Activated CD4-positive, alpha-beta memory T cell treated with anti-CD3 and anti-CD28 coated beads, Interleukin-2, amount 10 ng/mL, durations not matched to agents 7 days and 5 days (primary cell): ENCODE results near the gene RHOG. TPM values are rescaled to one million over a fixed set of nuclear protein-coding genes. Genes with fewer than 3 reads are reported as not detected.
"Not testable (repeated sequence)": the region's sequence is repeated elsewhere in the genome, so short reads cannot be mapped to it uniquely, and the experiment has no call there.

Source experiments
- CTCF ChIA-PET: fragments of 350-600 bp; sonication (Branson Sonifier 250); formaldehyde crosslinking; loops from one replicate; lab custom pipeline; 2021; ENCODE audit warnings: antibody characterized with exemption, inconsistent platforms; lab: Charles Lee
- POLR2A ChIA-PET: fragments of 350-600 bp; sonication (Branson Sonifier 250); formaldehyde crosslinking; loops from one replicate; lab custom pipeline; 2021; ENCODE audit warnings: antibody characterized with exemption; lab: Charles Lee
- DNase-seq: peaks from one replicate; pipeline ENCODE4 v3.0.0-alpha.2; 2020
- H3K27ac Mint-ChIP-seq: one replicate; pipeline ENCODE4 v1.8.0; 2021; ENCODE audit warnings: mild to moderate bottlenecking, mixed read lengths
- H3K27me3 Mint-ChIP-seq: one replicate; pipeline ENCODE4 v1.8.0; 2021; ENCODE audit warnings: mixed read lengths
- H3K36me3 Mint-ChIP-seq: one replicate; pipeline ENCODE4 v1.8.0; 2021; ENCODE audit warnings: low read depth, mixed read lengths
- H3K4me1 Mint-ChIP-seq: one replicate; pipeline ENCODE4 v1.8.0; 2021; ENCODE audit warnings: mixed read lengths
- H3K4me3 Mint-ChIP-seq: one replicate; pipeline ENCODE4 v1.8.0; 2021; ENCODE audit warnings: mild to moderate bottlenecking, mixed read lengths
- H3K9me3 Mint-ChIP-seq: one replicate; pipeline ENCODE4 v1.8.0; 2021; ENCODE audit warnings: mixed read lengths
- total RNA-seq, 2 experiments: library from RNA; stranded (reverse); gene quantifications; one replicate each; pipeline ENCODE4 v1.2.3, GENCODE V29; 2021

The RHOG gene
- total RNA-seq, 2 experiments from 2014 or later = 192 to 201 TPM

- peaks cover 3% of the 10 kb centered on the region for H3K36me3 Mint-ChIP-seq
- no peak overlapping the region for H3K4me3 Mint-ChIP-seq
- no peaks in the 10 kb centered on the region for H3K27me3 Mint-ChIP-seq
- H3K4me1 Mint-ChIP-seq = peaks cover 26% of the 10 kb centered on the region
- ChIA-PET CTCF (interaction anchor here (2.8 kb wide), 1 partner anchor 269 kb away, joined by 9 read pairs; no protein-coding TSS in a partner anchor), POLR2A (interaction anchor here (1.4 kb wide), 1 partner anchor 37 kb away, joined by 4 read pairs; the partner anchor contains the start of gene RHOG)
- no peak overlapping the region for H3K27ac Mint-ChIP-seq
- DNase-seq = no peak
- H3K9me3 Mint-ChIP-seq = no peaks in the 10 kb centered on the region
Measured at GRCh38 chr11:3803726-3804495, 36.8 kb downstream of the RHOG start.

DNA sequence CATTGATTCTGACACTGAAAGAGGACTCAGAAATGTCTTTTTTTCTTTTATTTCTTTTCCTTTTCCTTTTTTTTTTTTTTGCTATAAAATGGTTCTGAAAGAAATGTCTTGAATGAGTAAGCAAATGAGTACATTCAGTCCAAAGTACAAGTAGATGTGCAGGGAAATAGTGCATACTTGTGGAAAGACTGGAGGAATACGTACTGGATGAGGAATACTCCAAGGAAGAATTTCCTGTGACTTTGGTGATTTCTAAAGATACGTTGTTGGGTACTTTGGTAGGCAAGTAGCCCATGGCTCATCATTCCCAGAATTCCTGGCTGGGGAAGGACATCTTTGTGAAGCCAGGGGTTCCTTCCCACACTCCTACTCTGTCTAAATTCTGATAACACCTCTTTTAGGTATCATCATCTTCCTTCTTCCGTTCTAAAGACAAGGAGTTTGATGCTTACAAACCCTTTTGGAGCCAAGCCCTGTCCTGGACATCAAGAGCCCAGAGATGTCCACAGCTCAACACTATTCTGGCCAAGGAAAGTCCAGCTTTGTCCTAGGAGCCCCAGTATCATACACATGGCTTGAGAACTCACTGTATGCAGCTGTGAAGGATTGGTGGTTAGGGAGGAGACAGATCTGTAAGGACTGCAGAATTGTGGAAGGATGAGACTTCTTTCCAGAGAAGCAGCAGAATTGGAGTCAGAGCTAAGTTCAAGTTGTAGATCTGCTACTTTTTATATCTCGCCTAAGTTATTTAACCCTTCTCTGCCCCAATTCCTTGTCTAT is 38.6 kb downstream of the RHOG start:
- H3K27ac Mint-ChIP-seq = no peak overlapping the region

DNA sequence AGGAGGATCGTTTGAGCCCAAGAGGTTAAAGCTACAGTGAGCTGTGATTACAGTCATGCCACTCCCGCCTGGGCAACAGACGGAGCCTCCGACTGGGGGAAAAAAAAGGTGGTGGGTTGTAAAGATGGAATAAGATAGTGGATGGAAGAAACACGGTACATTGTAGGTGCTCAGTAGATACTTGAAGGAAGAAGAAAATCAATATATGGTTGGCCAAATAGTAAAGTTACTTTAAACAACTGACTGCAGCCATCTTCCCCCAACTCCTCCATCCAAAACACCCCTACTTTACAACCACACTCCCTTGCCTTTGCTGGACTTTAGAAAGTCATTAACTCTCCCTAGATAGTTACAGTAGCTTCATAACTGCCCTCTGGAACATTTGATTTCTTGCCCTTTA is 40.9 kb downstream of the RHOG start:
- no peaks in the 10 kb centered on the region for H3K9me3 Mint-ChIP-seq
- no peak overlapping the region for H3K4me3 Mint-ChIP-seq
- H3K4me1 Mint-ChIP-seq = peaks cover 40% of the 10 kb centered on the region
- no peak overlapping the region for H3K27ac Mint-ChIP-seq
- DNase-seq = no peak
- ChIA-PET POLR2A (interaction anchor here (1.1 to 2.4 kb wide), 2 partner anchors 35 to 118 kb away, joined by 3 to 10 read pairs; no protein-coding TSS in a partner anchor), CTCF (interaction anchor here (6.9 kb wide), 1 partner anchor 9 kb away, joined by 57 read pairs; the partner anchor contains the start of gene PGAP2)
- no peaks in the 10 kb centered on the region for H3K27me3 Mint-ChIP-seq
- H3K36me3 Mint-ChIP-seq = peaks cover 10% of the 10 kb centered on the region

More for the DNA sequence above, 38.6 kb downstream of the RHOG start:
- Mint-ChIP-seq H3K4me3 (no peak overlapping the region), H3K9me3 (no peaks in the 10 kb centered on the region), H3K36me3 (peaks cover 3% of the 10 kb centered on the region), H3K27me3 (no peaks in the 10 kb centered on the region), H3K4me1 (peaks cover 23% of the 10 kb centered on the region)
- no peak for DNase-seq
- ChIA-PET CTCF (no interaction called here), POLR2A (no interaction called here)

GRCh38 chr11:3799143-3799542 is 41.6 kb downstream of the RHOG start:
- ChIA-PET POLR2A (interaction anchor here (1.1 to 4.2 kb wide), 5 partner anchors 9 to 117 kb away, joined by 3 to 34 read pairs (median 15); partner anchors contain the start of genes PGAP2, RHOG and STIM1), CTCF (interaction anchor here (0.9 to 6.9 kb wide), 3 partner anchors 9 to 88 kb away, joined by 4 to 57 read pairs (median 8); partner anchors contain the start of genes PGAP2 and STIM1)
- H3K36me3 Mint-ChIP-seq = peaks cover 17% of the 10 kb centered on the region
- no peak for DNase-seq
- H3K27ac Mint-ChIP-seq = peak overlapping the region; percentile 92
- H3K27me3 Mint-ChIP-seq = no peaks in the 10 kb centered on the region
- peaks cover 45% of the 10 kb centered on the region for H3K4me1 Mint-ChIP-seq
- H3K9me3 Mint-ChIP-seq = no peaks in the 10 kb centered on the region
- H3K4me3 Mint-ChIP-seq = peak overlapping the region; percentile 93

DNA sequence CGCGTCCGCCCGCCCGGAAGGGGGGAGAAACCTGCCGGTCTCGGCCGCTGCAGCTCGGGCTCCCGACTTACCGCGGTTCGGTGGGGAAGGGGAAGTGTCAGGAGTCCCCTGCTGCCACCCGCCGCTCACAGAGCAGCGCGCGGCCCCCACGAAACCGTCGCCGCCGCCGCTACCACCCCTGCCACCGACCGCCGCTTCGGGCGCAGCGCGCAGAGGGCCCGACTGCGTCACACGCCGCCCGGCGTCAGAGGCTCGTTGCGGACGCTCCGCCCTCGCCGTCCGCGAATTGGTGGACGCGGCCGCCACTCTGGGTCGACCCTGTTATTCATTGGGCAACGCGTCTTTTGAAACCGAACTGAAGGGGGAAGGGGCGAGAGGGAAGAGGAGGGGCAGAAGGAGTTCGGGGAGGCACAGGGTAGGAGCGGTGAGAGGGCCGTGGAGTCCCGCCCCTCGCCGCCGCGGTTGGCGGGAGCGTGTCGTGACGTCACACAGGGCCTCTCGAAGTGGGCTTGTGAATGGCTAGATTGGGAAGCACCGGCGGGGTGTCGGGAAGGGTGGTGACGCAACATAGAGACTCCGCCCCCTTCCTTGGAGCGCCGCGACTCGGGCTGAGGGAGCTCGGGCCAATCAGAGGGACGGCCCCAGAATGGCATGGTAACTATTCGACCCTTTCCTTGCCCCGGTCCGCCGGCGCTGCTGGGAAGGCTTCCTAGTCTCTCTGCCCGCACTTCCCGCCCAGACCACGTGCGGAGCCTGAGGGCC is 43.2 kb downstream of the RHOG start, which contains the start of gene NUP98:
NUP98 (minus strand) TSS at position 226 of the 762 bp plus-strand sequence. CDS start 15,437 bp downstream, outside the sequence.
- Mint-ChIP-seq H3K4me3 (peak within 1 kb of the TSS; percentile 93), H3K27me3 (no peaks in the 10 kb centered on the region), H3K27ac (peak within 1 kb of the TSS; percentile 92), H3K36me3 (peaks cover 25% of the 10 kb centered on the region), H3K4me1 (peaks cover 51% of the 10 kb centered on the region), H3K9me3 (no peaks in the 10 kb centered on the region)
- DNase-seq = peak; percentile 100
- ChIA-PET POLR2A (interaction anchor here (0.7 to 4.2 kb wide), 10 partner anchors 11 to 294 kb away, joined by 3 to 34 read pairs (median 8); partner anchors contain the start of genes PGAP2, RHOG and STIM1), CTCF (interaction anchor here (0.6 to 6.9 kb wide), 8 partner anchors 11 to 279 kb away, joined by 3 to 57 read pairs (median 6); partner anchors contain the start of genes PGAP2, RHOG and STIM1)

DNA sequence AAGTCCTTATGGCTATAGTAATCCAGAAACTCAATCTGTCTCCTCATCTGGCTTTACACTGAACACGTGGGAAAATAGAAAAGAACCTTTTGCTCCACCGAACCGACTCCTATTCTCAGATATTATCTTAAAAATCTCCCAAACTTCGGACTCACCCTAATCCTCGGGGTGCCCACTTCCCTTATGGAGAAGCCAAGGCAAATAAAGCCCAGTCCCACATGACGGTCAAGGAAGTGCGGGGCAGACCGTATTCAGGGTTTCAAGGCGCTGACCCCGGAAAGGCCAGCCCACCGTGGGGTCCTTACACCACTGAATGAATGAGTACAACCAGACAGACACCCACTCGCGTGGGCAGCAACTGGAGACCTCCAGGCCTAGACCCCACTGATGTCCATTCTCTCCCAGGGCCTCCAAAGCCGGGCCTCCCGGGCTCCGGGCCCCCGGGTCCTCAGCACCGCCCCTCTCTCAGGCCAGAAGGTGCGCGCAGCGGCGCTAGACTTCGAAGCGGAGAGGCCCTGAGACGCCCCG is 43.9 kb downstream of the RHOG start:
- CTCF ChIA-PET = interaction anchor here (0.9 to 6.9 kb wide), 6 partner anchors 12 to 58 kb away, joined by 3 to 57 read pairs (median 5); partner anchors contain the start of genes PGAP2 and STIM1
- H3K27me3 Mint-ChIP-seq = no peaks in the 10 kb centered on the region
- peaks cover 27% of the 10 kb centered on the region for H3K36me3 Mint-ChIP-seq
- peak overlapping the region; percentile 92 for H3K27ac Mint-ChIP-seq
- no peaks in the 10 kb centered on the region for H3K9me3 Mint-ChIP-seq
- H3K4me1 Mint-ChIP-seq = peaks cover 52% of the 10 kb centered on the region
- no peak for DNase-seq
- POLR2A ChIA-PET = interaction anchor here (1.0 to 4.2 kb wide), 8 partner anchors 9 to 295 kb away, joined by 3 to 34 read pairs (median 12); partner anchors contain the start of genes RHOG and STIM1
- peak overlapping the region; percentile 93 for H3K4me3 Mint-ChIP-seq

GRCh38 chr11:3796346-3796745 is 44.4 kb downstream of the RHOG start:
- DNase-seq = no peak
- Mint-ChIP-seq H3K9me3 (no peaks in the 10 kb centered on the region), H3K27ac (peak overlapping the region; percentile 92), H3K36me3 (peaks cover 27% of the 10 kb centered on the region), H3K27me3 (no peaks in the 10 kb centered on the region), H3K4me1 (peaks cover 52% of the 10 kb centered on the region), H3K4me3 (peak overlapping the region; percentile 93)
- POLR2A ChIA-PET = interaction anchor here (1.0 to 4.2 kb wide), 7 partner anchors 8 to 58 kb away, joined by 3 to 34 read pairs (median 8); partner anchors contain the start of genes PGAP2 and RHOG
- CTCF ChIA-PET = interaction anchor here (0.9 to 6.9 kb wide), 7 partner anchors 12 to 63 kb away, joined by 3 to 57 read pairs (median 4); partner anchors contain the start of genes PGAP2 and STIM1

DNA sequence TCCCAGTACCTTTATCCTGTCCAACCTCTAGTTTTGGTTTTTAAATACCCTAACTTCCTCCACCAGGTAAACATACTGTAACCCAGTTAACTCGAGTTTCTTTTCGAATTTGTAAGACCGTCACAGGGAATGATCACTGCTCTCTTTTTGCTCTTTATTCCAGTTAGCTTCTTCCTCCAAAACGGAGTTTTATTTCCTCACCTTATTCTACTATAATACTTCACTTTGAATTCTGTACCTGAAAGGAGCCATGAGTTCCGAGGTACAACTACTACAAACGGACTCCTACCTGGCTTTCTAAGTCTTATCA is 44.8 kb downstream of the RHOG start:
- CTCF ChIA-PET = interaction anchor here (0.9 to 6.9 kb wide), 7 partner anchors 11 to 64 kb away, joined by 3 to 57 read pairs (median 4); partner anchors contain the start of genes PGAP2 and STIM1
- no peak for DNase-seq
- H3K36me3 Mint-ChIP-seq = peaks cover 27% of the 10 kb centered on the region
- POLR2A ChIA-PET = interaction anchor here (1.0 to 4.2 kb wide), 7 partner anchors 8 to 59 kb away, joined by 3 to 34 read pairs (median 8); partner anchors contain the start of genes PGAP2 and RHOG
- H3K4me1 Mint-ChIP-seq = peaks cover 52% of the 10 kb centered on the region
- no peaks in the 10 kb centered on the region for H3K9me3 Mint-ChIP-seq
- peak overlapping the region; percentile 93 for H3K4me3 Mint-ChIP-seq
- peak overlapping the region; percentile 92 for H3K27ac Mint-ChIP-seq
- no peaks in the 10 kb centered on the region for H3K27me3 Mint-ChIP-seq

GRCh38 chr11:3795131-3796001 is 45.4 kb downstream of the RHOG start:
- no peak for DNase-seq
- Mint-ChIP-seq H3K9me3 (no peaks in the 10 kb centered on the region), H3K27me3 (no peaks in the 10 kb centered on the region), H3K36me3 (peaks cover 31% of the 10 kb centered on the region), H3K27ac (peak overlapping the region; percentile 92), H3K4me1 (peaks cover 58% of the 10 kb centered on the region), H3K4me3 (peak overlapping the region; percentile 93)
- POLR2A ChIA-PET = interaction anchor here (1.0 to 4.2 kb wide), 5 partner anchors 11 to 59 kb away, joined by 3 to 34 read pairs (median 10); partner anchors contain the start of genes PGAP2 and RHOG
- CTCF ChIA-PET = interaction anchor here (1.1 to 6.9 kb wide), 5 partner anchors 11 to 64 kb away, joined by 3 to 57 read pairs (median 6); partner anchors contain the start of genes PGAP2 and STIM1

GRCh38 chr11:3794387-3794786 is 46.4 kb downstream of the RHOG start:
- not testable (repeated sequence) for DNase-seq, H3K4me3 Mint-ChIP-seq, H3K9me3 Mint-ChIP-seq, H3K27ac Mint-ChIP-seq, H3K27me3 Mint-ChIP-seq
- CTCF ChIA-PET = interaction anchor here (6.9 kb wide), 1 partner anchor 14 kb away, joined by 57 read pairs; the partner anchor contains the start of gene PGAP2
- Mint-ChIP-seq H3K36me3 (peaks cover 37% of the 10 kb centered on the region), H3K4me1 (peaks cover 58% of the 10 kb centered on the region)
- POLR2A ChIA-PET = interaction anchor here (2.4 to 2.7 kb wide), 2 partner anchors 10 to 13 kb away, joined by 10 to 33 read pairs; partner anchors contain the start of gene PGAP2
